Measurements from ENCODE around the gene PPP1R3C. TPM values are rescaled to one million over a fixed set of nuclear protein-coding genes. Genes with fewer than 3 reads are reported as not detected.

PPP1R3C gene
- 100 to 1,000 TPM in 1 of 2 donors, 10 to 100 TPM in 1; 58.0 to 250 TPM for total RNA-seq

- Histone ChIP-seq H3K27ac (peak within 1 kb of the TSS; percentile 88 to 92), H3K4me3 (peak within 1 kb of the TSS; percentile 64 to 69), H3K9me3 (no peaks in the 10 kb centered on the region), H3K27me3 (no peaks in the 10 kb centered on the region), H3K36me3 (peaks cover 28% of the 10 kb centered on the region), H3K4me1 (peaks cover 0 to 27% of the 10 kb centered on the region in 2 donors)
- TF ChIP-seq CTCF (IDR thresholded peaks at IDR 0.05): peak in 1 of 2 donors; percentile 55
- peak; percentile 96 for DNase-seq (ENCODE audit: low spot score)
These were observed at the start of gene PPP1R3C for GRCh38 chr10:91632671-91633550. Gene PPP1R3C, minus strand, starts transcription at chr10:91633071. Its CDS starts 102 bp downstream, at chr10:91632969.

GRCh38 chr10:91681361-91682276, 48.7 kb upstream of the PPP1R3C start:
- Histone ChIP-seq H3K27me3 (no peaks in the 10 kb centered on the region), H3K27ac (peak overlapping the region in 1 of 2 donors; percentile 64), H3K4me1 (peaks cover 0 to 12% of the 10 kb centered on the region in 2 donors), H3K36me3 (no peaks in the 10 kb centered on the region), H3K9me3 (no peaks in the 10 kb centered on the region), H3K4me3 (no peak overlapping the region)
- no peak for DNase-seq (ENCODE audit: low spot score)
- TF ChIP-seq CTCF (IDR thresholded peaks at IDR 0.05): no peak

GRCh38 chr10:91680487-91680886, 47.6 kb upstream of the PPP1R3C start:
- H3K27me3 ChIP-seq: no peaks in the 10 kb centered on the region
- no peak for TF ChIP-seq CTCF (IDR thresholded peaks at IDR 0.05)
- no peaks in the 10 kb centered on the region for H3K9me3 ChIP-seq
- H3K4me3 ChIP-seq: no peak overlapping the region
- DNase-seq (ENCODE audit: low spot score): no peak
- no peaks in the 10 kb centered on the region for H3K36me3 ChIP-seq
- no peak overlapping the region for H3K27ac ChIP-seq
- H3K4me1 ChIP-seq: peaks cover 0 to 12% of the 10 kb centered on the region in 2 donors

GRCh38 chr10:91679296-91679695, 46.4 kb upstream of the PPP1R3C start:
- DNase-seq (ENCODE audit: low spot score): no peak
- no peak overlapping the region for H3K27ac ChIP-seq

More at GRCh38 chr10:91679296-91679695, 46.4 kb upstream of the PPP1R3C start:
- Histone ChIP-seq H3K4me3 (no peak overlapping the region), H3K9me3 (no peaks in the 10 kb centered on the region), H3K4me1 (peaks cover 0 to 12% of the 10 kb centered on the region in 2 donors), H3K36me3 (no peaks in the 10 kb centered on the region), H3K27me3 (no peaks in the 10 kb centered on the region)
- no peak for TF ChIP-seq CTCF (IDR thresholded peaks at IDR 0.05)

Measured in right atrium auricular region (tissue), 2 donors.